ENCODE measurements around the gene BBIP1. TPM values are rescaled to one million over a fixed set of nuclear protein-coding genes. Genes with fewer than 3 reads are reported as not detected.
"Not testable (repeated sequence)": the region's sequence is repeated elsewhere in the genome, so short reads cannot be mapped to it uniquely, and the experiment has no call there.

Gene BBIP1
- polyA plus RNA-seq, 1 donor, result 20.8 TPM

GRCh38 chr10:110881905-110882304 is 37.1 kb downstream of the BBIP1 start:
- no peak for DNase-seq

GRCh38 chr10:110881247-110881646 is 37.7 kb downstream of the BBIP1 start:
- DNase-seq, result no peak

GRCh38 chr10:110880012-110880411 is 39.0 kb downstream of the BBIP1 start:
- no peak for DNase-seq

GRCh38 chr10:110876788-110877187 is 42.2 kb downstream of the BBIP1 start:
- no peak for DNase-seq

GRCh38 chr10:110876000-110876399 is 43.0 kb downstream of the BBIP1 start:
- no peak for DNase-seq

GRCh38 chr10:110873951-110874350 is 45.0 kb downstream of the BBIP1 start:
- no peak for DNase-seq

- no peak for DNase-seq
Measured at GRCh38 chr10:110872984-110873923, 45.7 kb downstream of the BBIP1 start.

- peak; percentile 86 for DNase-seq
Measured at GRCh38 chr10:110872145-110872983, 46.6 kb downstream of the BBIP1 start.

GRCh38 chr10:110871298-110872084 is 47.5 kb downstream of the BBIP1 start, which contains the start of gene PDCD4:
PDCD4 (plus strand) TSS chr10:110871928; CDS start chr10:110876028, 4,100 bp downstream.
- DNase-seq, result peak; percentile 100

- DNase-seq, result no peak
Measured at GRCh38 chr10:110870823-110871297, 48.1 kb downstream of the BBIP1 start.

- DNase-seq, result no peak
Measured at GRCh38 chr10:110868981-110869380, 50.0 kb downstream of the BBIP1 start.

GRCh38 chr10:110867807-110868465 is 51.0 kb downstream of the BBIP1 start:
- DNase-seq, result no peak

- not testable (repeated sequence) for DNase-seq
Measured at GRCh38 chr10:110867011-110867806, 51.8 kb downstream of the BBIP1 start.

GRCh38 chr10:110865809-110866482 is 53.0 kb downstream of the BBIP1 start:
- DNase-seq, result no peak

GRCh38 chr10:110865186-110865808 is 53.7 kb downstream of the BBIP1 start:
- DNase-seq, result no peak

- DNase-seq, result no peak
Measured at GRCh38 chr10:110864662-110865140, 54.3 kb downstream of the BBIP1 start.

- DNase-seq, result no peak
Measured at GRCh38 chr10:110863956-110864355, 55.0 kb downstream of the BBIP1 start.

GRCh38 chr10:110863361-110863760 is 55.6 kb downstream of the BBIP1 start:
- DNase-seq, result no peak

GRCh38 chr10:110862961-110863360 is 56.0 kb downstream of the BBIP1 start:
- DNase-seq, result no peak
